IMR-90 (cell line): ENCODE measurements around the gene KDM2A. TPM values are rescaled to one million over a fixed set of nuclear protein-coding genes. Genes with fewer than 3 reads are reported as not detected.

Source experiments
- ATAC-seq: fragments of 200-7000 bp; cut with Tn5 transposase; 2 replicates; pipeline ENCODE4 v1.9.1; 2020; ENCODE audit warnings: low read depth, mild to moderate bottlenecking, moderate library complexity
- BruUV-seq: library from RNA; stranded (reverse); fragments of 400-500 nt; replicated peaks from 2 replicates; lab custom pipeline; 2021; lab: Mats Ljungman, UMichigan
- CTCF ChIA-PET: fragments of 300-600 bp; formaldehyde crosslinking; extraction: SDS; loops from one replicate; lab custom pipeline; 2021; ENCODE audit warnings: antibody characterized with exemption; lab: Yijun Ruan, JAX
- POLR2A ChIA-PET: fragments of 300-600 bp; sonication (Branson Sonifier 250); formaldehyde crosslinking; loops from one replicate; lab custom pipeline; 2022; ENCODE audit warnings: antibody characterized with exemption; ENCODE audit not compliant: unreplicated experiment; lab: Charles Lee
- DNase-seq: peaks from one replicate; pipeline ENCODE4 v3.0.0; 2013
- H2AFZ ChIP-seq: replicated peaks from 2 replicates; pipeline ENCODE3; 2013; ENCODE audit warnings: low read length, mild to moderate bottlenecking; ENCODE audit not compliant: poor library complexity
- H2AK5ac ChIP-seq: 2 replicates; pipeline ENCODE4 v1.6.1; 2013; ENCODE audit warnings: low read depth, low read length, inconsistent platforms
- H2AK9ac ChIP-seq: replicated peaks from 2 replicates; pipeline ENCODE3; 2013; ENCODE audit warnings: mild to moderate bottlenecking, low read depth, low read length, moderate library complexity; ENCODE audit not compliant: poor library complexity
- H2BK120ac ChIP-seq: 2 replicates; pipeline ENCODE4 v1.6.1; 2013; ENCODE audit warnings: low read depth, low read length, inconsistent platforms
- H2BK15ac ChIP-seq: 3 replicates; pipeline ENCODE4 v1.6.1; 2013; ENCODE audit warnings: low read depth, low read length, inconsistent platforms
- H2BK20ac ChIP-seq: 2 replicates; pipeline ENCODE4 v1.6.1; 2013; ENCODE audit warnings: low read depth, mild to moderate bottlenecking, inconsistent platforms, low read length, moderate library complexity
- H2BK5ac ChIP-seq: 2 replicates; pipeline ENCODE4 v1.6.1; 2013; ENCODE audit warnings: mild to moderate bottlenecking, low read depth, low read length, inconsistent platforms; ENCODE audit not compliant: poor library complexity, severe bottlenecking
- H3K14ac ChIP-seq: replicated peaks from 2 replicates; pipeline ENCODE4 v1.6.1; 2013; ENCODE audit warnings: low read depth, low read length, inconsistent platforms
- H3K18ac ChIP-seq: 2 replicates; pipeline ENCODE4 v1.6.1; 2013; ENCODE audit warnings: low read depth, low read length, control low read depth
- H3K23ac ChIP-seq: 2 replicates; pipeline ENCODE4 v1.6.1; 2013; ENCODE audit warnings: low read depth, low read length, inconsistent platforms
- H3K27ac ChIP-seq: 2 replicates; pipeline ENCODE4 v1.5.1; 2013; ENCODE audit warnings: mild to moderate bottlenecking, control low read depth, low read length; ENCODE audit not compliant: insufficient read depth
- H3K27me3 ChIP-seq: 2 replicates; pipeline ENCODE4 v1.6.1; 2013; ENCODE audit warnings: low read length; ENCODE audit not compliant: control insufficient read depth, insufficient read depth
- H3K36me3 ChIP-seq: 2 replicates; pipeline ENCODE4 v1.6.1; 2013; ENCODE audit warnings: low read length, mixed read lengths; ENCODE audit not compliant: control insufficient read depth, insufficient read depth
- H3K4ac ChIP-seq: 2 replicates; pipeline ENCODE4 v1.6.1; 2013; ENCODE audit warnings: low read depth, low read length, inconsistent platforms
- H3K4me1 ChIP-seq: 2 replicates; pipeline ENCODE4 v1.6.1; 2013; ENCODE audit warnings: low read length, mixed read lengths; ENCODE audit not compliant: control insufficient read depth, insufficient read depth
- H3K4me2 ChIP-seq: 2 replicates; pipeline ENCODE4 v1.6.1; 2013; ENCODE audit warnings: low read depth, mild to moderate bottlenecking, control low read depth, low read length, moderate library complexity
- H3K4me3 ChIP-seq: 2 replicates; pipeline ENCODE4 v1.5.1; 2013; ENCODE audit warnings: low read depth, mild to moderate bottlenecking, control low read depth, low read length, moderate library complexity; ENCODE audit not compliant: insufficient read depth
- H3K56ac ChIP-seq: 2 replicates; pipeline ENCODE4 v1.6.1; 2013; ENCODE audit warnings: low read length, inconsistent platforms; ENCODE audit not compliant: insufficient read depth; ENCODE audit errors: extremely low read depth
- H3K79me1 ChIP-seq, 2 experiments: 2 replicates each; pipeline ENCODE4 v1.6.1; 2013; ENCODE audit warnings: low read length in 2 of 2, inconsistent platforms in 1 of 2, low read depth in 1 of 2
- H3K9ac ChIP-seq: 2 replicates; pipeline ENCODE4 v1.6.1; 2013; ENCODE audit warnings: low read depth, low read length, control low read depth
- H3K9me1 ChIP-seq: 2 replicates; pipeline ENCODE4 v1.6.1; 2013; ENCODE audit warnings: low read length, inconsistent platforms; ENCODE audit not compliant: insufficient read depth
- H3K9me3 ChIP-seq: 2 replicates; pipeline ENCODE4 v1.6.1; 2013; ENCODE audit warnings: low read length; ENCODE audit not compliant: control insufficient read depth, insufficient read depth
- H4K20me1 ChIP-seq: 2 replicates; pipeline ENCODE4 v1.6.1; 2013; ENCODE audit warnings: low read length, inconsistent platforms; ENCODE audit not compliant: insufficient read depth
- H4K5ac ChIP-seq: 2 replicates; pipeline ENCODE4 v1.6.1; 2013; ENCODE audit warnings: mild to moderate bottlenecking, low read depth, low read length, control low read depth
- H4K8ac ChIP-seq, 2 experiments: 2 replicates each; pipeline ENCODE4 v1.6.1; 2013; ENCODE audit warnings: low read depth in 2 of 2, low read length in 2 of 2, control low read depth in 1 of 2, inconsistent platforms in 1 of 2
- H4K91ac ChIP-seq: 2 replicates; pipeline ENCODE4 v1.6.1; 2013; ENCODE audit warnings: low read depth, low read length, inconsistent platforms; ENCODE audit not compliant: insufficient read depth
- CEBPB ChIP-seq: IDR thresholded peaks from 2 replicates; pipeline ENCODE4 v1.6.1; 2012; ENCODE audit warnings: low read depth, low read length, improper control_type of control experiment
- CHD1 ChIP-seq: IDR thresholded peaks from 2 replicates; pipeline ENCODE4 v1.6.1; 2012; ENCODE audit warnings: low read depth, low read length, improper control_type of control experiment
- ELK1 ChIP-seq: fragments of 150-350 bp; IDR thresholded peaks from 2 replicates; pipeline ENCODE4 v1.6.1; 2016; ENCODE audit warnings: low read depth, mild to moderate bottlenecking, low read length, moderate library complexity, borderline replicate concordance
- FOS ChIP-seq: fragments of 150-350 bp; IDR thresholded peaks from 2 replicates; pipeline ENCODE4 v1.6.1; 2016; ENCODE audit warnings: low read depth, low read length
- MAFK ChIP-seq: IDR thresholded peaks from 2 replicates; pipeline ENCODE4 v1.6.1; 2012; ENCODE audit warnings: low read depth, low read length, improper control_type of control experiment
- MAZ ChIP-seq: IDR thresholded peaks from 2 replicates; pipeline ENCODE4 v1.6.1; 2012; ENCODE audit warnings: low read depth, mild to moderate bottlenecking, low read length, improper control_type of control experiment, moderate library complexity, borderline replicate concordance
- NFE2L2 ChIP-seq: fragments of 150-350 bp; IDR thresholded peaks from 2 replicates; pipeline ENCODE4 v1.6.1; 2016; ENCODE audit warnings: low read depth, mild to moderate bottlenecking, low read length
- POLR2A ChIP-seq: IDR thresholded peaks from 2 replicates; pipeline ENCODE4 v1.6.1; 2012; ENCODE audit warnings: mild to moderate bottlenecking, low read depth, low read length
- RCOR1 ChIP-seq: IDR thresholded peaks from 2 replicates; pipeline ENCODE4 v1.6.1; 2012; ENCODE audit warnings: mild to moderate bottlenecking, low read length, improper control_type of control experiment; ENCODE audit not compliant: insufficient replicate concordance
- RFX5 ChIP-seq: IDR thresholded peaks from 2 replicates; pipeline ENCODE4 v1.8.0; 2012; ENCODE audit warnings: low read depth, mild to moderate bottlenecking, low read length, moderate library complexity
- SMC3 ChIP-seq: fragments of 150-350 bp; IDR thresholded peaks from 2 replicates; pipeline ENCODE4 v1.6.1; 2016; ENCODE audit warnings: low read depth, mild to moderate bottlenecking, antibody characterized with exemption, low read length, moderate library complexity
- USF2 ChIP-seq: fragments of 150-350 bp; IDR thresholded peaks from 2 replicates; pipeline ENCODE4 v1.6.1; 2017; ENCODE audit warnings: mild to moderate bottlenecking, antibody characterized with exemption, low read length, low read depth
- WGBS, 2 experiments: methylation state at CpG; one replicate each; pipeline versions ENCODE4 v1.1.5 to v1.1.7; 2013; ENCODE audit warnings: missing lambda C conversion rate in 2 of 2; ENCODE audit not compliant: insufficient read length in 1 of 2; ENCODE audit errors: extremely low coverage in 2 of 2; 5-methylcytosine and 5-hydroxymethylcytosine counted together
- dilution Hi-C: fragments of 300-500 bp; cut with HindIII; formaldehyde crosslinking; loops from one replicate; pipeline ENCODE4 v1.14.3; 2018; ENCODE audit warnings: low sequenced_read_pairs; ENCODE audit not compliant: unreplicated experiment
- in situ Hi-C: fragments of 300-500 bp; cut with MboI; formaldehyde crosslinking; loops from 3 replicates; pipeline ENCODE4 v1.14.3; 2019; ENCODE audit warnings: low sequenced_read_pairs, inconsistent platforms, mixed read lengths
- intact Hi-C: fragments of 100-400 bp; cut with micrococcal nuclease; formaldehyde crosslinking; loops from 2 replicates; pipeline ENCODE4 v1.10.0; 2022
- polyA plus RNA-seq, 3 experiments: library from polyadenylated mRNA; depleted of rRNA; stranded (reverse); fragments of >200 nt; gene quantifications; 2 replicates each; pipeline ENCODE4 v1.2.3, GENCODE V29; 2012; ENCODE audit warnings: low replicate concordance in 1 of 3
- total RNA-seq: library from RNA; depleted of rRNA; stranded (reverse); fragments of >200 nt; gene quantifications from 2 replicates; pipeline ENCODE4 v1.2.3, GENCODE V29; 2012
- TF ChIP-seq, protein P1 (sequence below): conservative IDR thresholded peaks from 2 replicates; pipeline ENCODE4 v1.5.1; 2012; ENCODE audit warnings: mild to moderate bottlenecking, low read depth, low read length, improper control_type of control experiment

The KDM2A gene
- total and polyA plus RNA-seq, 2 of the 4 experiments (the other 2 are of a cell fraction) = 26.7 to 42.6 TPM

- no peak overlapping the region for H3K56ac ChIP-seq
Observed at GRCh38 chr11:67250059-67251043, 131.3 kb downstream of the KDM2A start.

More at GRCh38 chr11:67250059-67251043, 131.3 kb downstream of the KDM2A start:
- Histone ChIP-seq H3K4me1 (peaks cover 2% of the 10 kb centered on the region), H4K20me1 (peaks cover 7% of the 10 kb centered on the region; the same call in 1 of the 2 replicates), H3K9ac (no peak overlapping the region), H3K79me1 (peaks cover 49 to 77% of the 10 kb centered on the region in 2 experiments), H3K23ac (no peak overlapping the region), H3K4ac (no peak overlapping the region), H4K8ac (no peak overlapping the region), H3K9me3 (no peaks in the 10 kb centered on the region), H4K5ac (no peak overlapping the region), H3K14ac (no peak overlapping the region), H2AK5ac (no peak overlapping the region), H2BK20ac (no peak overlapping the region), H3K4me2 (no peak overlapping the region), H2AK9ac (no peak overlapping the region), H2AFZ (no peak overlapping the region), H3K4me3 (no peak overlapping the region), H3K36me3 (peaks cover 85% of the 10 kb centered on the region), H3K27me3 (no peaks in the 10 kb centered on the region), H3K18ac (no peak overlapping the region), H3K27ac (no peak overlapping the region), H3K9me1 (peaks cover 12% of the 10 kb centered on the region; the same call in 1 of the 2 replicates), H2BK120ac (no peak overlapping the region), H2BK15ac (no peak overlapping the region), H4K91ac (no peak overlapping the region), H2BK5ac (no peak overlapping the region)
- TF ChIP-seq POLR2A (no peak), RCOR1 (no peak), MAZ (no peak), RFX5 (no peak), NFE2L2 (no peak), MAFK (no peak), USF2 (no peak), CHD1 (no peak), ELK1 (no peak), SMC3 (no peak), FOS (no peak), CEBPB (no peak)
- TF ChIP-seq, protein P1, sequence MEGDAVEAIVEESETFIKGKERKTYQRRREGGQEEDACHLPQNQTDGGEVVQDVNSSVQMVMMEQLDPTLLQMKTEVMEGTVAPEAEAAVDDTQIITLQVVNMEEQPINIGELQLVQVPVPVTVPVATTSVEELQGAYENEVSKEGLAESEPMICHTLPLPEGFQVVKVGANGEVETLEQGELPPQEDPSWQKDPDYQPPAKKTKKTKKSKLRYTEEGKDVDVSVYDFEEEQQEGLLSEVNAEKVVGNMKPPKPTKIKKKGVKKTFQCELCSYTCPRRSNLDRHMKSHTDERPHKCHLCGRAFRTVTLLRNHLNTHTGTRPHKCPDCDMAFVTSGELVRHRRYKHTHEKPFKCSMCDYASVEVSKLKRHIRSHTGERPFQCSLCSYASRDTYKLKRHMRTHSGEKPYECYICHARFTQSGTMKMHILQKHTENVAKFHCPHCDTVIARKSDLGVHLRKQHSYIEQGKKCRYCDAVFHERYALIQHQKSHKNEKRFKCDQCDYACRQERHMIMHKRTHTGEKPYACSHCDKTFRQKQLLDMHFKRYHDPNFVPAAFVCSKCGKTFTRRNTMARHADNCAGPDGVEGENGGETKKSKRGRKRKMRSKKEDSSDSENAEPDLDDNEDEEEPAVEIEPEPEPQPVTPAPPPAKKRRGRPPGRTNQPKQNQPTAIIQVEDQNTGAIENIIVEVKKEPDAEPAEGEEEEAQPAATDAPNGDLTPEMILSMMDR = no peak
- dilution Hi-C loops = no loop called here
- in situ Hi-C loops = no loop called here
- WGBS, 2 experiments = 95% methylated on average over 24 of the region's 37 CpGs; no CpG with 5 or more reads in 1 of the 2 experiments
- no peak for DNase-seq
- intact Hi-C loops = no loop called here
- POLR2A ChIA-PET = interaction anchor here (0.9 kb wide), 1 partner anchor 11 kb away, joined by 3 read pairs; no protein-coding TSS in a partner anchor
- CTCF ChIA-PET = interaction anchor here (1.5 kb wide), 1 partner anchor 13 kb away, joined by 4 read pairs; no protein-coding TSS in a partner anchor
- BruUV-seq = no TSS peak
- ATAC-seq = no peak
